Adrenal gland (tissue), 5 donors: ENCODE data around the gene ADGRB2.

Experiments
- CTCF ChIP-seq, 6 experiments: fragments of 450-650 bp in 4 of 6; fragments of 200-600 bp in 2 of 6; sonication (generic) in 1 of 6; IDR thresholded peaks; 1 replicate in 5 of 6; 2 replicates in 1 of 6; pipeline versions ENCODE4 v1.5.1 to v1.8.0; 2016 to 2021; ENCODE audit warnings: antibody characterized with exemption in 6 of 6, mild to moderate bottlenecking in 2 of 6, moderate library complexity in 1 of 6
- POLR2A ChIP-seq, 2 donors: fragments of 450-650 bp; IDR thresholded peaks; one replicate each; pipeline ENCODE4 v1.6.1; 2017; ENCODE audit warnings: antibody characterized with exemption in 2 of 2, mild to moderate bottlenecking in 2 of 2, moderate library complexity in 1 of 2
- donor health status: DM: no; HTN: no; CAD: no.

- TF ChIP-seq CTCF (IDR thresholded peaks at IDR 0.05): no peak
- no peak for TF ChIP-seq POLR2A (IDR thresholded peaks at IDR 0.05)
Measured at GRCh38 chr1:31723828-31724359, 40.2 kb downstream of the ADGRB2 start.
